Natural killer cell (primary cell): ENCODE data around the gene METTL16. TPM values are rescaled to one million over a fixed set of nuclear protein-coding genes. Genes with fewer than 3 reads are reported as not detected.
A peak's percentile ranks its signal among the peaks of the same experiment; 100 is the strongest.

Source experiments
- ATAC-seq, 3 donors: fragments of 150-1000 bp in 2 of 3; fragments of 200-7000 bp in 1 of 3; cut with Tn5 transposase; 1 replicate in 1 of 3; 2 replicates in 2 of 3; pipeline ENCODE4 v1.10.0; 2021; ENCODE audit warnings: mild to moderate bottlenecking in 2 of 3, moderate library complexity in 2 of 3
- DNase-seq, 2 donors: peaks; one replicate each; pipeline versions ENCODE4 v3.0.0 to v3.0.0-alpha.2; 2013 to 2021; ENCODE audit warnings: mixed read lengths in 1 of 2
- H3K27ac ChIP-seq: one replicate; pipeline ENCODE4 v1.5.1; 2013; ENCODE audit warnings: mild to moderate bottlenecking, low read length
- H3K27me3 ChIP-seq: one replicate; pipeline ENCODE4 v1.6.1; 2013; ENCODE audit warnings: low read length; ENCODE audit not compliant: control insufficient read depth, insufficient read depth
- H3K36me3 ChIP-seq: one replicate; pipeline ENCODE4 v1.6.1; 2013; ENCODE audit warnings: low read length; ENCODE audit not compliant: control insufficient read depth, insufficient read depth
- H3K4me1 ChIP-seq: one replicate; pipeline ENCODE4 v1.6.1; 2013; ENCODE audit warnings: low read length; ENCODE audit not compliant: control insufficient read depth, insufficient read depth
- H3K4me3 ChIP-seq: one replicate; pipeline ENCODE4 v1.5.1; 2013; ENCODE audit warnings: low read length
- H3K9me3 ChIP-seq: one replicate; pipeline ENCODE4 v1.6.1; 2013; ENCODE audit warnings: low read length; ENCODE audit not compliant: control insufficient read depth, insufficient read depth
- H3K27ac Mint-ChIP-seq, 2 donors: one replicate each; pipeline ENCODE4 v1.8.0; 2022; ENCODE audit warnings: mild to moderate bottlenecking in 2 of 2, mixed read lengths in 2 of 2, moderate library complexity in 1 of 2
- H3K27me3 Mint-ChIP-seq, 2 donors: one replicate each; pipeline ENCODE4 v1.8.0; 2022; ENCODE audit warnings: low read depth in 2 of 2, mixed read lengths in 2 of 2
- H3K36me3 Mint-ChIP-seq: one replicate; pipeline ENCODE4 v1.8.0; 2022; ENCODE audit warnings: mixed read lengths
- H3K4me1 Mint-ChIP-seq, 2 donors: one replicate each; pipeline ENCODE4 v1.8.0; 2022; ENCODE audit warnings: mixed read lengths in 2 of 2
- H3K4me3 Mint-ChIP-seq: one replicate; pipeline ENCODE4 v1.8.0; 2022; ENCODE audit warnings: mild to moderate bottlenecking, moderate library complexity, mixed read lengths
- H3K9me3 Mint-ChIP-seq, 2 donors: one replicate each; pipeline ENCODE4 v1.8.0; 2022; ENCODE audit warnings: mixed read lengths in 2 of 2
- CTCF ChIP-seq: fragments of 200-600 bp; IDR thresholded peaks from one replicate; pipeline ENCODE4 v1.8.0; 2022; ENCODE audit warnings: antibody characterized with exemption
- whole genome bisulfite sequencing: methylation state at CpG from one replicate; pipeline ENCODE4 v1.1.7; 2013; ENCODE audit warnings: missing lambda C conversion rate; ENCODE audit not compliant: insufficient coverage; 5-methylcytosine and 5-hydroxymethylcytosine counted together
- intact Hi-C: fragments of 100-400 bp; cut with micrococcal nuclease; formaldehyde crosslinking; loops from one replicate; pipeline ENCODE4 v1.14.2; 2022
- total RNA-seq, 4 donors: library from RNA; stranded (reverse); fragments of 120-200 nt in 1 of 4; gene quantifications; one replicate each; pipeline versions ENCODE4 v1.2.3 to v1.2.4, GENCODE V29; 2013 to 2022

The METTL16 gene
- total RNA-seq, 3 donors from 2014 or later (not counting 1 experiment from before 2014, with no cell fraction given) = 27.9 to 36.9 (median 32.0) TPM

- Mint-ChIP-seq H3K9me3 (no peaks in the 10 kb centered on the region), H3K27ac (no peak overlapping the region), H3K36me3 (no peaks in the 10 kb centered on the region), H3K27me3 (no peaks in the 10 kb centered on the region), H3K4me3 (no peak overlapping the region), H3K4me1 (peaks cover 34 to 45% of the 10 kb centered on the region in 2 donors)
- WGBS = 97% methylated on average over 8 of the region's 8 CpGs
- Histone ChIP-seq H3K4me1 (peaks cover 4% of the 10 kb centered on the region), H3K4me3 (no peak overlapping the region), H3K27me3 (no peaks in the 10 kb centered on the region), H3K27ac (no peak overlapping the region), H3K36me3 (no peaks in the 10 kb centered on the region), H3K9me3 (no peaks in the 10 kb centered on the region)
- intact Hi-C loops = no loop called here
- DNase-seq (no peak), ATAC-seq (no peak)
- no peak for TF ChIP-seq CTCF
Observed at GRCh38 chr17:2484876-2485275, 26.8 kb downstream of the METTL16 start.

- Mint-ChIP-seq H3K36me3 (peaks cover 1% of the 10 kb centered on the region), H3K9me3 (no peaks in the 10 kb centered on the region), H3K27ac (no peak overlapping the region), H3K4me1 (peaks cover 36 to 45% of the 10 kb centered on the region in 2 donors), H3K4me3 (no peak overlapping the region), H3K27me3 (no peaks in the 10 kb centered on the region)
- DNase-seq (no peak), ATAC-seq (no peak)
- H3K36me3 ChIP-seq = no peaks in the 10 kb centered on the region
- no peak overlapping the region for H3K4me3 ChIP-seq
- H3K4me1 ChIP-seq = peaks cover 4% of the 10 kb centered on the region
- intact Hi-C loops = no loop called here
- no CpG with 5 or more reads among the region's 1 CpG for WGBS
- H3K27me3 ChIP-seq = no peaks in the 10 kb centered on the region
- no peak overlapping the region for H3K27ac ChIP-seq
- no peak for TF ChIP-seq CTCF
- no peaks in the 10 kb centered on the region for H3K9me3 ChIP-seq
Observed at GRCh38 chr17:2483084-2483483, 28.6 kb downstream of the METTL16 start.

- Histone ChIP-seq H3K27me3 (no peaks in the 10 kb centered on the region), H3K4me1 (peaks cover 4% of the 10 kb centered on the region), H3K4me3 (no peak overlapping the region), H3K27ac (no peak overlapping the region), H3K9me3 (no peaks in the 10 kb centered on the region), H3K36me3 (peaks cover 4% of the 10 kb centered on the region)
- peak in 1 of 2 donors; percentile 47 for DNase-seq
- peak in 1 of 3 donors; percentile 54 for ATAC-seq
- Mint-ChIP-seq H3K4me1 (peaks cover 39 to 43% of the 10 kb centered on the region in 2 donors), H3K4me3 (peak overlapping the region; percentile 32), H3K27ac (peak overlapping the region; percentile 7 to 10), H3K9me3 (no peaks in the 10 kb centered on the region), H3K36me3 (peaks cover 7% of the 10 kb centered on the region), H3K27me3 (no peaks in the 10 kb centered on the region)
- WGBS = 61% methylated on average over 6 of the region's 7 CpGs
- intact Hi-C loops = no loop called here
- no peak for TF ChIP-seq CTCF
Observed at GRCh38 chr17:2482218-2482617, 29.5 kb downstream of the METTL16 start.

- Histone ChIP-seq H3K4me3 (no peak overlapping the region), H3K9me3 (no peaks in the 10 kb centered on the region), H3K27me3 (no peaks in the 10 kb centered on the region), H3K4me1 (peaks cover 4% of the 10 kb centered on the region), H3K36me3 (peaks cover 7% of the 10 kb centered on the region), H3K27ac (no peak overlapping the region)
- no peaks in the 10 kb centered on the region for H3K27me3 Mint-ChIP-seq
- intact Hi-C loops = no loop called here
- DNase-seq = no peak
- 100% methylated on average over 1 of the region's 2 CpGs for WGBS
- no peaks in the 10 kb centered on the region for H3K9me3 Mint-ChIP-seq
- peak overlapping the region in 1 of 2 donors; percentile 10 for H3K27ac Mint-ChIP-seq
- no peak for ATAC-seq
- peaks cover 35 to 39% of the 10 kb centered on the region in 2 donors for H3K4me1 Mint-ChIP-seq
- H3K4me3 Mint-ChIP-seq = no peak overlapping the region
- H3K36me3 Mint-ChIP-seq = peaks cover 7% of the 10 kb centered on the region
- no peak for TF ChIP-seq CTCF
Observed at GRCh38 chr17:2481760-2482159, 29.9 kb downstream of the METTL16 start.
